Inferior parietal cortex (tissue), 1 donor: ENCODE results near the gene KCNJ4.
A peak's percentile ranks its signal among the peaks of the same experiment; 100 is the strongest.
"Not testable (repeated sequence)": the region's sequence is repeated elsewhere in the genome, so short reads cannot be mapped to it uniquely, and the experiment has no call there.

ENCODE experiments used
- DNase-seq: peaks from one replicate; pipeline ENCODE4 v3.0.0-alpha.2; 2016; ENCODE audit errors: extremely low spot score

The KCNJ4 gene

DNA sequence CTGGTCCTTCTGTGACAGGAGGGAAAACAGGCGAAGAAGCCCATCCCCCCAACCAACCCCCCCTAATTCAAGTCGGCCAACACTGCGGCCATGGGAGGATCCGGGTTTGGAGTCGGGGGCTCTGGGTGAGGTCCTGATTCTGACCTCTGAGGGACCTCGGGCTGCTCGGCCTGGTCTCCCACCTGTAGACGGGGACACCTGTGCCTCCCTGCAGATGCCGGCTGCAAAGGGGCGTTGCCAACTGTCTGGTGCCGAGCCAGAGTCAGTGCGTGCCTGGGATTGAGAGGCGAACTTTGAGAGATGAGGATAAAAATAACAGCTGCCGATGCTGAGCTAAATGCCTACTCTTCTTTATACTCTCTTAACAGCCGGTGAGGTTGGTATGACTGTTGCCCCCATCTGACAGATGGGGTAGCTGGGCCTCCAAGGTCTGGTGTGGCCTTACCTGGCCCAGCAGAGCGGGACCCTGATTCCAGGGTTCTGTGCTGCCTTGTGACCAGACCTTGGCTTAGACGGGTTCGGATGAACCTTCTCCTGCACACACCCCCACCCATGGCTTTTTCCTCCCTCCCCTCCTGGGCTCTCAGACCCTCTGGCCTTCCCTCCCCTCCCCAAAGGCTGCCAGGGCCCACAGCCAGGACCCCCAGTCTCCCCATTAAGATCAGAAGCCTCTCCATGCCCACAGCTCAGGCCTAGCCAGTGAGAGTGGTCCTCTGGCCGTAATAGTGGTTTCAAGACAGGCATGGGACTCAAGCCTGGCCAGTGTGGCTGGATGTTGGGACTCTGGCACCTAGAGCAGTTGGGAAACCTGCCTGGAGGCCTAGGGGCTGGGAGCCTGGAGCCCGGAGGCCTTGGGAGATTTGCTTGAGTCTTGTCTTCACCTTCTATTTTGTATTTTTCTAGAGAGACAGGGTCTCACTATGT lies 41.7 kb downstream of the KCNJ4 start:
- DNase-seq: no peak

DNA sequence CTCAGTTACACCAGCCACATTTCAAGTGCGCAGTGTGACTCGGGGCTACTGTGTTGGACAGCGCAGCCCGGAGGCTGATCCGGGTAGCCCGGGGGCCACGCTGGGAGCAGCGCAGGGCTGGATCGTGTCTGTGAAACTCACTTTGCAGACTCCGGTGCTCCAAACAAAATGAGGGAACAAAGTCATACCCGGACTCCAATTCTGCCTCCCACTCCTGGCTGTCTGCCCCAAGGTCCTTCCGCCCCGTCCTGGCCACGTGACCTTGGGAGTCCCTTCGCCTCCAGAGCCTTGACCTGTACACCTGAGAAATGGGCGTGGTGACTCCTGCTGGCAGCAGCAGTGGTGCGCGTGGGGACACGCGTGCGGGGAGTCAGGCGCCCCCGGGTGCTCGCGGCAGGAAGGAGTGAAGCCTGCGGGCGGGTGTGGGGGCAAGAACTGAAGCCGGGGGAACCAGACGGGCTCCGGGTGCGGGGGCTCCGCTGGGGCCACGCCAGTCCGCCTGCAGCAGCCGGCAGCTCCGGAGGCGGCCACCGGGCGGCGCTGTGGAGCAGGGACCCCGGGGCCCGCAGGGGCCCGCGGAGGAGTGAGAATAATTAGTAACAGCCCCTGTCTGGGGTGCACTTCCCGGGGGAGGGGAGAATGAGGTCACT lies 42.4 kb downstream of the KCNJ4 start:
- no peak for DNase-seq

DNA sequence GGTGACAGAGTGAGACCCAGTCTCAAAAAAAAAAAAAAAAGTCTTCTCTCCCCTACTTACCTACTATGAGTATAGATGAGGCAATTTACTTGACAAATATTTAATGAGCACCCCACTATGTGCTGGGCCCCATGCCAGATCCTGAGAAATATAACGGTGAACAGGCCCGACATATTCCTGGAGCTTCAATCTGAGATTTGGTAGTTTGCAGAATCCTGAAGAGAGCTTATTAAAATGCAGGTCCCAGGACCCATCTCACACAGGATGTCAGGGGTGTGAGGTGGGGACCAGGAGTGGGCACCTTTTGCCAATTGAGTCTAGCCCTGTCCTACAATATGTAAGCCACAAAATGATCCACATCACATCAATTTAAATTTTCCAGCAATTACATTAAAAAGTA lies 44.0 kb downstream of the KCNJ4 start:
- no peak for DNase-seq

DNA sequence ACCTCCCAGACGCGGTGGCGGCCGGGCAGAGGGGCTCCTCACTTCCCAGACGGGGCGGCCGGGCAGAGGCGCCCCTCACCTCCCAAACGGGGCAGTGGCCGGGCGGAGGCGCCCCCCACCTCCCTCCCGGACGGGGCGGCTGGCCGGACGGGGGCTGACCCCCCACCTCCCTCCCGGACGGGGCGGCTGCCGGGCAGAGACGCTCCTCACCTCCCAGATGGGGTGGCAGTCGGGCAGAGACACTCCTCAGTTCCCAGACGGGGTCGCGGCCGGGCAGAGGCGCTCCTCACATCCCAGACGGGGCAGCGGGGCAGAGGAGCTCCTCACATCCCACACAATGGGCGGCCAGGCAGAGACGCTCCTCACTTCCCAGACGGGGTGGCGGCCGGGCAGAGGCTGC lies 45.1 kb downstream of the KCNJ4 start:
- not testable (repeated sequence) for DNase-seq

DNA sequence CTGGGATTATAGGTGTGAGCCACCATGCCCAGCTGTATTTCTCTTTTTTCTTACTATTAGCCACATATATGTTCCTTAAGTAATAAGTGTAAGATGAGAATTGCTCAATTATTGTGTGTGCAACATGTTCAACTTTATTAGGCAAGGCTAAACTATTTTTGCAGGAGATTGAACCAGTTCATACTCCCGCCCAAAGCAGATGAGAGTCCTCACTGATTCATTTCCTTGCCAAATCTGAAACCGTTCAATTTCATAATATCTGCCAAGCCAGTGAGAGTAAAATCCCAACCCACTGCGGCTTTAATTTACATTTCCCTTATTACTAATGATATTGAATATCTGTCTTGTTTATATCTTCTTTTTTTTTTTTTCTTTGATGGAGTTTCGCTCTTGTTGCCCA lies 48.4 kb downstream of the KCNJ4 start:
- DNase-seq: no peak

DNA sequence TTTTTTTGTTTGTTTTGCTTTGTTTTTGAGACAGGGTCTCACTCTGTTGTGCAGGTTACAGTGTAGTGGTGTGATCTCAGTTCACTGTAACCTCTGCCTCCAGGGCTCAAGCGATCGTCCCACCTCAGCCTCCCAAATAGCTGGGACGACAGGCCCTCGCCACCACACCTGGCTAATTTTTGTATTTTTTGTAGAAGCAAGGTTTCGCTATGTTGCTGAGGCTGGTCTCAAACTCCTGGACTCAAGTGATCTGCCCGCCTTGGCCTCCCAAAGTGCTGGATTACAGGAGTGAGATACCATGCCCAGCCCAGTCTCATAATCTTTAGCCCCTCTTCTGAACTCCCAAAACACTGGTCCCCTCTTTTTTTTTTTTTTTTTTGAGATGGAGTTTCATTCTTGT lies 50.6 kb downstream of the KCNJ4 start:
- no peak for DNase-seq

DNA sequence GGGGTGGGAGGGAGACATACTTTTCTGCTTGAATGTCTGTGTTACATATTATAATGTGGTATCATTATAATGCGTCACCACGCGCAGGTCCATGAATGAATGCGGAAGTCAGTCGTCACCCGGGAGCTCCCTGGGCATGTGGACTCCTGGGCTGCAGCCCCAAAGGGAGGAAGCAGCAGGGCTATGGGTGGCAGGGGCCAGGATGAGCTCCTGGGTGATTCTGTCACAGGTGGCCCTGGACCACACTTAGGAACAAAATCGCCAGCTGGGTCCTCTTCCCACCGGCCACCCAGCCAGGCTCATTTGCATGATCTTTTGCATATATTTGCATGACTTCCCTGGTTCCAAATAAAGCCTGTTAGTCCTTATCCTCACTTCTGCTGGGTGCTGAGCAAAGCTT lies 51.2 kb downstream of the KCNJ4 start:
- no peak for DNase-seq

DNA sequence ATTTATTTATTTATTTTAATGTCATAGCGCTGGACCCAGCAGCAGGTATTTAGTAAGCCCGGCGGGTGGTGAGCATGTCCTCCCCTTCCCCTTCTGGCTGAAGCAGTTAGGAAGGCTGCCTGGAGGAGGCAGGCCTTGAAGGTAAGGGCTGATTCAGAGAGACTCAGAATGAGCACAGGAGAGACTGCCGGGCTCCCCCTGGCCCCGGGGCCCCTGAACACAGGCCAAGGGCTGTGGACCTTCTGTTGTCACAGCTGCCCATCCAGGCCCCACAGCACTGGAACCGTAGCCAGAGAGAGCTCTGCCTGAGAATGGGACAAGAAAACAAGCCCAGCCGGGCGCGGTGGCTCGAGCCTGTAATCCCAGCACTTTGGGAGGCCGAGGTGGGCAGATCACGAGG lies 52.8 kb downstream of the KCNJ4 start:
- DNase-seq: no peak

DNA sequence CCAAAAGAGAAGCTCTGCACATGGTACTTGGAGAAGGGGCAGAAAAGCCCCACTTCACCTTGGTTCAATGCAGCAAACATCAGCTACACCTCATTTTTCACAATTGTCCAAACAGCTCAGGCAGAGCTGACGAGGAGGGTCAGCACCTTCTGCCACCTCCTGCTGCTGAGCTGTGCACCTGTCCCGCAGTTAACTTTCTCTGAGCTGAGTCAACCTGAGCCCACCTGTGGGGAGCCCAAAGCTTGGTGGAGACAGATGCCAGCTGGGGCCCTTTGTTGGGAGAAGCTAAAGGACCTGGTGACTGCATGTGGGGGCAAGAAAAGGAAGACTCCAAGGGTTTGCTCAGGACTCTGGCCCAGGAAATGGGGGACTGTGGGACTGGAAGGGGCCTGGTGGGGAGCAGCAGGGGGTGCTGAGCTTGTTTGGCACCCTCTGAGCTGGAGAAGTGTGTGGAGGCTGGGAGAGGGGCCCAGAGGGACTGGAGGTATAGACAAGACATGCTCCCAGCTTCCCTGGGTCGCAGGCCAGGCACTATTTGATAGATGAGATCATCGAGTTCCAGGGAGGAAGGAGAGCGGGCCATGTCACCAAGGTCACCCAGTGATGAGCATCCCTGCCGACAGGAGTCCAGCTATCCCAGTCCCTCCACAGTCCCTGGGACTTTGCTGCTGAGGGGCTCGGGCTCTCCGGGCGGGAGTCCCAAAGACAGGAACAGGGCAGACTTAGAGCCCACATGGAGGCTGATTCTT lies 53.5 kb downstream of the KCNJ4 start:
- no peak for DNase-seq

DNA sequence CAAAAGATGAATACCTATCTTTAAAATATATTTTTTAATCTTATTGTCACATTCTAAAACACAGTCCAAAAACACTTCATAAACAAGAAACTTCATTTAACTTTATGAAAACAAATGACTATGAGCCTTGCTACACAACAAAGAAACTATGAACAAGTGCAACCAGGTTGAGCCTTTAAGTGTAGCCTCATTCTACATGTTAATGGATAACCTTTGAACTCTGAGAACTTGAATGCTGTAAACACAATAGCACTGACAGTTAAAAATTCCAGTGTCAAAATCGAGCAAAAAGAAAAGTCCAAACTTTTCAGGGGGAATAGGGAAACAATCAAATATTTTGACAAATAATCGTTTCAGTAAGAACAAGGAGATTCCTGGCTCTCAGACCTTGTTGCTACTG lies 54.7 kb downstream of the KCNJ4 start:
- DNase-seq: not testable (repeated sequence)

DNA sequence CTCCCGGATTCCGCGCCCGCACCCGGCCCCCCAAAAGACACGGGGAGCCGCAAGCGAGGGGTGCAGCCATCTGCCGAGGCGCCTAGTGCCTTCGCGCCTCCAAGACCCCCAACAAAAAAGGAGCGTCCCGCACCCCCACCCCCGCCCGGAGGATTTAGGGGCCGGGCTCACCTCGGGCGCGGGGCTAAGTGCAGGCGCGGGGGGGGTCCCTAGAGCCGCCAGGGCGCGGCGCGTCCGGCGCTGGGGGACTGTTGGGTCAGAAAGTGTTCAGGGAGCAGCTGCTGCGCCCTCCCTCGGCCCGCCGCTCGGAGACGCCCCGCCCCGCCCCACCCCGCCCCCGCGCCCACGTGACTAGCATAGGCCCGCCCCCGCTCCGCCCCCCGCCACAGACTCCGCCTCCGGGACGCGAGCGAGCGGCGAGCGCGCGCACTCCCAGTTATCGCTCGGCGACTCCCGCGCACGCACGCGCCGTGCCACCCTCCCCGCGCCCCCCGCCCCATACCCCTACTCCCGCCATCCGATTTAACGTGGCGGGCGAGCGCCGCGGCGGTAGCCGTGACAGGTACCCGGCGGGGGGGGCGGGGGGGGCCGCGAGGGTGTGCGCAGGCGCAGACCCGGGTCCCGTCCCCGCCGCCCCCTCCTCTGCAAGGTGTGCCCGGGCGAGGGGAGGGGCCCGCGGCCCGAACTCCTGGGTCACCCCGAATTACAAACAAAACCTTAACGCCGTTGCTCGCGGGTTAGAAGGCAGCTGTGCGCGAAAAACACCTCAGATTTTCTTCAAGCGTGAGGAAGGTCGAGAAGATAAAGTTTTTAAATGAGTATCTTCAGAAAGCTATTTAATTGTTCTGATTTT lies 56.2 kb downstream of the KCNJ4 start:
- peak; percentile 47 for DNase-seq

DNA sequence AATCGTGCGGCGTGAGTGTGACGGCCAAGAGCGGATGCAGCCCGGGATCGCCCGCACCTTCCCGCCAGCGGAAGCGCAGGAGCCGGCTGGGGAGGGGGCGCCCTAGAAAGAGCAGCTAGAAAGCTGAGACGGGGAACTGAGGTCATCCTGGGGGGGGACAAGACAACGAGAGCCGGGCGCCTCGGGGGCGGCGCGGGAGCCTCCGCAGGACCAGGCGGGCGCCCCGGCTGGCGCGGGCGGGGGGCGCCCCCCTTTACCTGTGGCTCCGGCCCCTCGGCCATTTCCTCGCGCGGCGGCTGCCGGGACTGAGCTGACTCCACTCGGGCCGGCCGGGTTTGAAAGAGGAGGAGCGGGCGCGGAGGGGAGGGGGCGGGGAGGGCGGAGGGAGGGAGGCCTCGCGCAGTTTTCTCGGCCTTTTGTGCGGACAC lies 56.8 kb downstream of the KCNJ4 start:
- DNase-seq: not testable (repeated sequence)

DNA sequence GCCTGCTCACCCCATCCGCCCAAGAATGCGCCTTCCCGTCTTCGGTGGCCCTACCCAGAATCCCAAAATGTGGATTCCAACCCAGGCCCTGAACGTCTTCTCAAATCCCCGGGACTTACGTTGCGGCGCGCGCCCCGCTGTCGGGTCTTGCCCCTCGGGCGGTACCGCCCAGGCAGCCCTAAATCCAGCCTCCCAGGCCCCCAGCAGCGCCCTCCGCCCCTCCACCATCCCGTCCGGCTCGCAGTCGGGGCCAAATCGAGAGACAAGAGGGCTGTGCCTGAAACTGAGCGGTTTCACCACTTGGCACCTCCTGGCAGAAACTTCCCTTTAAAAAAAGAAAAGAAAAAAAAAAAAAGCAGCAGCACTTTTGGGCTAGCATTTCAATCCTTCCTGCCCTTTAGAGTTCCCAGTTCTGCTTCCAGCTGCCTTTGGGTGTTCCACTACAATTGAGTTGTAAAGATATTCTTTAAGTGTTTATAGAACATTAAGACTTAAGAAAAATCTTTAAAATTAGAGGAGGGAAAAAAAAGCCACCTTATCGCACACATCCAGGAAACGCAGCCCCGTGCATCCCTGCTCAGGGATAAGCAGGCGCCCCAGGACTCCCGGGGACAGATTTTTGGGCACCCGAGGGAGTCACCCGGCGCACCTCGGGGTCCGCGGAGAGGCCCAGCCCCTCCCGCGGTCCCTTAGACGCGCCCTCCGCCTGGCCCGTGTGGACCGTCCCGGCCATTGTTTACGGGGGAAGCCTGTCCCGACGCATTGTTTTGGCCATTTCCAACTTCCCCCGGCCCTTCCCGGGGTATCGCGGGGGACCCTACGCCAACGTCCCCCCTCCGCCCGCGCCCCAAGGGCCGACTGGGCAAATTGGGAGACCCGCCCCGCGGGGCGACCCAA lies 57.6 kb downstream of the KCNJ4 start:
- no peak for DNase-seq

DNA sequence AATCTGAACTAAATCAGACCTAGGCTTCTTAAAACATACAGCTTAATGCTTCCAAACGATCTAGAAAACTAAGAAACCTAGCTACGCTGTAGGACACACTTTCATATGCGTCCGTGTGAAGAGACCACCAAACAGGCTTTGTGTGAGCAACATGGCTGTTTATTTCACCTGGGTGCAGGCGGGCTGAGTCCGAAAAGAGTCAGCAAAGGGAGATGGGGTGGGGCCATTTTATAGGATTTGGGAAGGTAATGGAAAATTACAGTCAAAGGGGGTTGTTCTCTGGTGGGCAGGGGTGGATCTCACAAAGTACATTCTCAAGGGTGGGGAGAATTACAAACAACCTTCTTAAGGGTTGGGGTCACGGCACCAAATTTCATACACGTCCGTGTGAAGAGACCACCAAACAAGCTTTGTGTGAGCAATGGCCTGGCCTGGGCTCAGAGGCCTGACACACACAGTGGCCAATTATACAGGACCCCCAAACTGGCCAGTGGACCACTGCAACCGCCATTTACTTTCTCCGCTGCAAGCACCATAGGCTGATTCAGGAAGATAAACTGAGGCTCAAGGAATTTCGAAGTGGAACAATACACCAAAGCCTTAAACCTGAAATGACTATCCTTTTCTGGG lies 58.4 kb downstream of the KCNJ4 start:
- not testable (repeated sequence) for DNase-seq

DNA sequence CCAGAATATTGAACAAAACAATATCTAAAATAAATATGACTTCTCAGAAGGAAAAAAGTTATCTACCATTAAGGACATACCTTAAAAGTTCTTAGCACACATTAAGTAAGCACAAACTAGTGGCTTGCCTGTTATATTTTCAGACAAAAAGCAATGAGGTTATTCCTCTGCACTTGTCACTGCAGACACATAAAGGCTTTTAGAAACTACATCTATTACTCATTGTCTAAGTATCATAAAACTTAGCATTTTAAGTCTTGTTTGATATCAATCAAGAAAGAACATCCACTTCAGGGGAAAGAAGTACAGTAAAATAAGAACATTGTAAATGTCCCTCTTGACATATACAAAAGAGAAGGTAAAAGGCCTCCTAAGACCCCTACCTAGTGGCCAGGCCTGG lies 59.1 kb downstream of the KCNJ4 start:
- not testable (repeated sequence) for DNase-seq

DNA sequence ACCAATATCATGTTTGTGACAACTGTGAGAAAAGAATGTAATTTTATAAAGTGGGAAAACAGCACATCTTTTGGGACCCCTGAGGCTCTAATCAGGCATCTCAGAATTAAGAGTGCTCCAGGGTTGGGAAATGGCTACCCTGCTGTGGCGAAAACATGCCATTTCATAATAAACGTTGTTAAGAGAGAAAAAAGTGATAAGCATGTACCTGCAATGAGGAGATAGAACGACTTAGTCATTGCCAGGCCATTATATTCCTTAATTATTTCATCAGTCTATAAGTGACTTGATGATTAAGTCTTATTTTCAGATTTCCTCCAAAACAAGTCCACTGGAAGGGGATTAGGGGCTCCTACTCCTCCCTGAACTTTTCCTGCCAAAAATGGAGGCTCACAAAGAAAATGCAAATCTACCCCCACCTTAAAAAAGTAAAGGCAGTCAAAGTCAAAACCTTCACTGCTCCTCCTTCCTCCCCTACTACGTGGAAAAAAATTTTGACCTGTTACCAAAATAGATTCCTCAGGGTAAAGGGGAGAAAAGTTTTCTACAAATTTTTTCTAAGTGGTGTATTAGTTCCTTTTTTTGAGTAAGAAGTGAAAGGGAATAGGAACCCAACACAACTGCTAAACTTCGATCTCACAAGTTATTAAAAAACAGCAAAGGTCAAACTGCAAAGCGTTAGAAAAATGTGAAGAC lies 59.9 kb downstream of the KCNJ4 start:
- not testable (repeated sequence) for DNase-seq

DNA sequence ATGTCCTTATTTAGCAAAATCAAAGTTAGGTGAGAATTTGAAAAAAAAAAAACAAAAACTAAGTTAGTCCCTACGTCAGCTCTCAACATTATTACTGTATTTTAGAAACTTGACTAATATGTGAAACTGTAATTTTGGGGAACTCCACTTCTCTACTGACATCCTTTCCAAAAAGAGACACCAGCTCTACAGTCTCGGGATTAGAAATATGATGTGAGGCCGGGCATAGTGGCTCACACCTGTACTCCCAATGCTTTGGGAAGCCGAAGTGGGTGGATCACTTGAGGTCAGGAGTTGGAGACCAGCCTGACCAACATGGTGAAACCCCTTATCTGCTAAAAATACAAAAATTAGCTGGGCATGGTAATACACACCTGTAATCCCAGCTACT lies 65.6 kb downstream of the KCNJ4 start:
- not testable (repeated sequence) for DNase-seq

DNA sequence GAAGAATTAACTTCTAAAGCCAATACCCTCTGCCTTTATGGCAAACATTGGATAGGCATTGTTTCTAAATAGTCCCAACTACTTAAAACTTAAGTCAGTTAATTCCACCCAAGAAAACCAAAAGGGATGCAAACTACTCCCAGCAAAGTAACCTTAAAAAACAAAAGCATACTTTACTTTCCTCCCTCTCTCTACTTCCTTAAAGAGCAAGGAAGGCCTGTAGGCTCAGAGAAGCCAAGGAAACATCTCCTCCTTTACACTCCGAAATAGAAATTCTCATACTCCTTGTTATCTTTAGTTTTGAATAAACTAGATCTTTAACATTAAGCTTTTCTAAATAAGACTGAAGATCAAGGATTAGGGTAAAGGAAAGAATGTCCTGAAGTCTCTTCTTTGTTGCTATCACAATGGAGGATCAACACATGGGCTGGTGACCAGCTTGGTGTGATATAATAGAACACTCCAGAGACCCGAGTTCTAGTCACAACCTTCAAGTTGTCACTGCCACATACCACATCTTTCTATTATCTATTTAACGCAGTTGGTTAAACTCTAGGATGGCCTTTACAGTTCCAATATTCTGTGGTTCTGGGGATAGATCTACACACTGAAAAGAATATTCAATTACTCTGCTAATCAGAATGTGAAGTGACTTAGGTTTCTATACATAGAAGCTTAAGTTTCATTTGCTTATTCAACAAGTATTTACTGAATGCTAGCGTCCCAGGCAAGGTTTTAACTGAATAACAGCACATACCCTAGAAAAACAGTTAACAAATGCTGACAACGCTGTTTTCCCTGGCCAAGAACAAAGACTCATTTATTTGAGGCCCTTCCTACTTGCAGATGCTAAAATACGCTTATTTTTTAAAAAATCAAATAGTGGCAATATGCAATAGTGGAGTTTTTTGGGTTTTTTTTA lies 66.2 kb downstream of the KCNJ4 start:
- not testable (repeated sequence) for DNase-seq
